Measurements from ENCODE around the gene ARIH2.

ARIH2 gene

DNA sequence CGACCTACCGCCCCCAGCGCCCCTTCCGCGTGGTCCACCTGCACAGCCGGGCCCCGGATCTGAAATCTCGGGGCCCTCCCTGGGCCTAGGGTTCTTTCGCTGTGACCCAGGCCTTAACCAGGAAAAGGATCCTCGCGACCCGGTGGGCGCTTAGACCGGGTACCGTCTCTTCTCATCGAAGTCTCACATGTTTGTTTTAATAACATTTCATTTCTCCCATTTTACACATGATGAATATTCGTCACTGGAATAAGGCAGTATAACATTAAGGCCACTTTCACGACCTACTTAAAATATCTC lies 100.0 kb downstream of the ARIH2 start:
- no peak for DNase-seq

DNA sequence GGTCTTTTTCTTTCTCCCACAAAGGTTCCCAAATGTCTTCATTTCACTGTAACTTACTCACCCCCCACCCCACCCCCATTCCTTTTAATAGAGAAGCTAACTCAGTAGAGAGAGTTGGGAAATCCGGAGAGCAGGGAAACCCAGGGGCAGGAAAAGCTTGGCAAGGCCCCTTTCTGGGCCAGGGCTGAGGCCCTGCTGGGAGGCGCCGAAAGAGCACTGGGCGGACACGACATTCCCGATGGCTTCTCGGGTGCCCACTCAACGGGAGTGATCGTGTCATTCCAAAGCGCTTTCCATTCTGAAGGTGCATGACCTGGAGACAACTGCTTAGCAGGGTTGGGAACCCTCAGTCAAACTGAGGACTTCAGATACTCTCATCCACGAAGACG lies 101.3 kb downstream of the ARIH2 start:
- no peak for DNase-seq

- DNase-seq, result peak in 5 of 56 donors; percentile 28 to 57 (median 52)
These were observed 101.9 kb downstream of the ARIH2 start for GRCh38 chr3:49020330-49021212.

DNA sequence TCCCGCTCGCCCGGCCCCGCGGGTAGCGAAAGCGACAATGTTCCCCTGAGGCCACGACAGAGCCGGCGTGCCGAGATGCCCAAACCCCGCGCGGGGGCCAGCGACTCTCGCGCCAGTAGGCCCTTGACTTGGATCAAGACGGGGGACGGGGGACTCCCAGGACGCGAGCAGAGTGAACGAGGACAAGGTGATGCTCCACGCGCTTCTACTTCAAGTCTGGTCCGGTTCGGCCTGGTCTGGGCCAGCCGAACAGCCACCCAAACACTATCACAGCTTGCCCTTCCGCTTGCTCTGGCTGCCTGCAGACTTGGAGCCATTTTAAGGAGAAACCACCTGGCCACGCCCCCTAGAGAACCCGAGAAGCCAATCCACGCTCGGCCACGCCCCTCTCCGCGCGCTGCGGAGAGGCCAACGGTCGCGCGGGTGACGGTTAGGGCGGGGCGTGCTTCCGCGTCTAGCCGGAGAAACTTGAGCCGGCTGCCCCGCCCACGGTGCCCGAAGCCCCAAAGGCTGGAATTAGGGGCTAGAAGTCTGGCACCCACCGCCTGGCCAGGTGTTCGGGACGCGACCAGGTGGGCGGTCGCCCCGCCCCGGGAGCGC lies 102.7 kb downstream of the ARIH2 start:
- peak; percentile 73 to 98 (median 95) for DNase-seq

GRCh38 chr3:49021813-49022687 lies 103.4 kb downstream of the ARIH2 start, which contains the start of gene NDUFAF3:
Gene NDUFAF3 (plus strand): TSS chr3:49022121. CDS start chr3:49022145, 24 bp downstream.
- DNase-seq, result peak in 54 of 56 donors; percentile 67 to 94 (median 82)

GRCh38 chr3:49022688-49023171 lies 104.1 kb downstream of the ARIH2 start:
- DNase-seq, result no peak

- no peak for DNase-seq
These were observed 105.1 kb downstream of the ARIH2 start for GRCh38 chr3:49023775-49024174.

GRCh38 chr3:49024449-49024848 lies 105.8 kb downstream of the ARIH2 start:
- DNase-seq, result no peak

GRCh38 chr3:49025005-49025792 lies 106.6 kb downstream of the ARIH2 start:
- DNase-seq, result no peak

DNA sequence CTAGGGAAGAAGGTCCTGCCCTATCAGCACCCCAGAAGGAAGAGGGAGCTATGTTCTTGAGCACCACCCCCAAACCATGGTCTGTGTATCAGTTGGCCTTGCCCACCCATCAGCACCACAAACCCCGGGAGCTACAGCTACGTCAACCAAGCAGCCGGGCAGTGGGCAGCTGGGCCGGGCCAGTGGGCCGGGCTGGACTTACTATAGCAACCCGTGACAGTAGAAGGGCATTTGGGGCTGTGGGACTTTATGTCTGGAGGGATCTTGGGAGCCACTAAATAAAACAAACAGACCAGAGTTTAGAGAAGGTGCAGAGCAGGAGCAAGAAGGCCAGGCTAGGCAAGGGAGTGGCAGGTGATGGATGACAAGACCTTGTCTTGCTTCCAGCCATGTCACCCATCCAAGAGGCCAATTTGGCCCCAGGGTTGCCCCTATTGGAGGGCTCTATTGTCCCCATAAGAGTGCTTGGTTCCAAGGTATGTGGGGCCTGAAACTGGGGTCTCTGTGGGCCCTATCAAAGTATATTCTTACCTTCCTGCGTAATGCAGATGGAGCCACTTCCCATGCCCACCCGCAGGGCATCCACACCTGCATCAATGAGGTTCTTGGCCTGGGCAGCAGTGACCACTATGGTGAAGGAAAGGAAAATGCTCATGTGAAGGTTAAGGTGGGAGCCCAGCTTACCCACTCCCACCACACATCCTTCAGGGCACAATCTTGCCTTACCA lies 107.3 kb downstream of the ARIH2 start:
- no peak for DNase-seq

DNA sequence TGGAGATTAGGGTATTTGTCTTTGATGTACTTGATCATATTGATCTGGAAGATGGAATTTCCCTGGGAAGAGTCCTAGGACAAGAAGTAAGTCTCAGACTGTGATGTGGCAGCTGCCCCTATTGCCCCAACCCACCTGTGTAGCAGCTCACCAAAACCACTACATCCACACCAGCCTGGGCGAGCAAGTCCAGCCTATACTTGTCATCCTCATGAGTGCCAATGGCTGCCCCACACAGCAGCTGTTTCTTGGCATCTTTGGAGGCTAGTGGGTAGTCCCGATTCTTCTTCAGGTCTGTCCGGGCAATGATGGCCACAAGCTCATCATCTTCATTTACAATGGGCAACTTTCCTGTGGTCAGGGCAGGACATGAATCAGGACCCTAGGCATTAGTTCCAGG lies 107.9 kb downstream of the ARIH2 start:
- DNase-seq, result no peak

DNA sequence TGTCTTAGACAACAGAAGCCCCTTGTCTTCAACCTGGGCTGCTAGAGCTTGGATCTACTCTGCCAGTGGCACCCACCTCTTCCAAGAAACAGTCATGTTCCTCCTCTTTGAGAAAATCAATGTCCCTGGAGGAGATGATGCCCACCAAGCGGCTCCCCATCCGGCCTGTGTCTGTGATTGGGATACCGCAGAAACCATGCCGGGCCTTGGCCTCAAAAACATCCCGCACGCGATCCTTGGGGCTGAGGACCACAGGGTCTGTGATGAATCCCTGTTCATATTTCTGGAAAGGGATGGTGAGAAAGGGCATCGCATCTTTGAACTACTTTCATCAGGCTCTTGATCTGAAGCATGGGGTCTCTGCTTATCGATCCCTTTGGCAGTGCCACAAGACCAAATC lies 109.0 kb downstream of the ARIH2 start:
- DNase-seq, result no peak

DNA sequence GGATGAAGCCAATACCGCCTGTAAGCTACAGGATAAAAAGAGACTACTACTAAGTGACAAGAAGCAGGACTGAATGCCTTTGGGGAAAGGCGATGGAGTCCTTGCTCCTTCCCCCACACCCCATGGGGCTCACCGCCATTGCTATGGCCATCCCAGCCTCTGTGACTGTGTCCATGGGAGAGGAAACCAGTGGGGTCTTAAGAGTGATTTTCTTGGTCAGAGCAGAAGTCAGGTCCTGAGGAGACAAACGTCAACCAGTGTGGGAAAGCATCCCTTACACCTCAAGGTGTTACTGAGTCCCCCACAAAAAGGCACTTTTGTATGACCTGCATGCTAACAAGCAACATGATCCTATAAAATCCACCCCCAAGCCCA lies 109.6 kb downstream of the ARIH2 start:
- no peak for DNase-seq

DNA sequence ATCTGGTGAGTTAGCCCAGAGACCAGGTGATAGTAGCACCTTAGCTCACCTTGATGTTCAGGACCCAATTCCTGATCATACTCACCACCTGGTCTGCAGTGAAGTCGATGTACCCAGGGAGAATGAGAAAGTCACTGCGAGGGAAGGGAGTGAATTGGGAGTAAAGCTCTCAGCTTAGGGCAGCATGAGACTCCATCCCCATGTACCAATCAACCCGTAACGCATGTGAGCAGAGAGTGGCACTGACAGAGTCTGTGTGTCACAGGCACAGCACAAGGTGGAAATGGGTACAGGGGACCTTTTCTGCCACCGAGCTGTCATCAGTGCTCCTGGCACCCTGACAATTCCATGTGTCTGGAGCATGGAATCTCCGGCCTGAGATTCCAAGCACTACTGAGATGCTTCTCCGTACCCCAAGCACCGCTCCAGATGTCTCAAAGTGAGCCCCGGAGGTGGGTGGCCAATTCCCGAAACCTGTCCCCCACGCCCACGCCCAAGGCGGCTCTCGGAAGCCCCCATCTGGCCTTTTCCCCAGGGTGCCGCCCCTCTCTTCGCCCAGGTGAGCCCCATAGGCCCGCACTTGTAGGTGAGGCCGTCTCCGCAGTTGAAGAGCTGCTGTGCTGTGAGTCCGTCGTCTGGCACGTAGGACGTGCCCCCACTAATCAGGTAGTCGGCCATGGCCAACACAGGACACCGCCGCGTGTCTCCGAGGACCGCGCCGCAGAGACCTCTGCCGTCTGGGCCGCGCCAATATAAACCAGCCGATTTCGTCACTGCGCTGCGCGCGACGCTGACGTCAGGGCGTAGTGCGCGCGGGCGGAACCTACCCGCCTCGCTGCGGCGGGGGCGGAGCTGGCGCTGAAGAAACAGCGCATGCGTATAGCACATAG lies 110.3 kb downstream of the ARIH2 start, which contains the start of gene IMPDH2:
Gene IMPDH2 (minus strand): TSS at position 726 of the 890 bp plus-strand sequence. CDS start 48 bp downstream, at position 678.
- DNase-seq, result peak in 55 of 56 donors; percentile 69 to 97 (median 91)

- no peak for DNase-seq
These were observed 110.9 kb downstream of the ARIH2 start for GRCh38 chr3:49029563-49029884.

DNA sequence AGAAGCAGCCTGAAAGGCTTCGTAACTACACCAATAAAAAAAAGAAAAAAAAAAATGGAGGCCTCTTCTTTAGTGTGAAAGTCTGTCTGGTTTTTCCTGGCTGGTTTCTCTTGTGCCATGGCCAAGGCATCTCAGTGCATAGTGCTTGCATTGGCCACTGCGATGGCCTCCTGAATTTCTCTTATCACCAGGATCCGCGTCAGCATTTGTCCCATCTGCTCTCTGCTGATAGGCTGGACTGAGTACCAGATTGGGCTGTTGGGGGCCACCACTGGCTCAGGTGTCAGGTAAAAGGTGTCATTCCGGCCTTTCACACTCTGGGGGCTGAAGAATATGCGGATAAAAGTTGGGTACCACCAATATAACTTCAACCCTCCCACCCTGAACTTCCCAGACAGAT lies 111.7 kb downstream of the ARIH2 start:
- no peak for DNase-seq

DNA sequence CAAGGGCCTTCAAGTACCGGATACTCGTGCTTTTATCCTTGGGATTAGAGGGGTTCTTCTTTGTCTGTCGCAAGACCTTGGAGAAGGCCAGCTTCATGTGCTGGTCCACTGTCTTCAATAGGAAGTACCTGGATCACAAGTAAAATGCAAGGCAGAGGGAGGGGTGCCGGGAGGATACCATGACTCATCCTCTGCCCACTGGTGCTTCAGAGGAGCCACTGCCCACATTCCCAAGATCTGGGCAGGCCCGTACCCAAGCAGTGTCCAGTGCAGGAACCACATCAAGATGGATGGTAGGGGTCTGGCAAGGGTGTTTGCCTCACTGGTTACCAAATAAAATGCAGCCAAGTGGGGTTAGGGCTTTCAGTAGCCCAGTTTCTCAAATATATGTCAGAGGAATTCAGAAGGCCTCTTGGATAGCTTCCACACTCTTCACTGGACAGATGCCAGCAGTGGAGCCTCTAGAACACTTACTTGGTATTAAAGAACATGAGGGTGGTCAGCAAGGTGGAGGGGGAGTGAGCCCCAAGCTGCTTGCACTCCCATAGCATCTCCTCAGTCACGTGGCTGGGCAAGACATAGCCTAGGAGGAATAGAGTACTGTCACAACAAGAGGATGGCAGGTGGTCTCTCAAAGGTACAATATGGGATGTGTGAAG lies 114.1 kb downstream of the ARIH2 start:
- DNase-seq, result no peak

DNA sequence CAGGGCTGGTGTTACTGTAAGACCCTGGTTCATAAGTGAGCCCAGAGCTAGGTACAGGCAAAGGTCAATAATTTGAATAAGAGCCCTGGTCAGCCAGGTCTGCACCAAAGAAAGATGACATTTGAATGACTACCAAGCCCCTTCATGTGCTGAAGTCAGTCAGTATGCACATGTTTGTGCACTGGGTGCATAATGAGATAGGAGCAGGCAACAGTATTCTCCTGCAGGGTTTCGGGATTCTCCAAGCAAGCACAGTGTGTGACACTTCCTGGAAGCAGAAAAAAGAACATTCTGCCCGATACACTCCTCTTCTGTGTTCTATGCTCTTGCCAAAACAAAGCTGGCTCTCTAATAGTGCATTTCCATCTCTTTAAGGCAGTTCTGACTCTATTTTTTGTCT lies 116.0 kb downstream of the ARIH2 start:
- DNase-seq, result no peak

DNA sequence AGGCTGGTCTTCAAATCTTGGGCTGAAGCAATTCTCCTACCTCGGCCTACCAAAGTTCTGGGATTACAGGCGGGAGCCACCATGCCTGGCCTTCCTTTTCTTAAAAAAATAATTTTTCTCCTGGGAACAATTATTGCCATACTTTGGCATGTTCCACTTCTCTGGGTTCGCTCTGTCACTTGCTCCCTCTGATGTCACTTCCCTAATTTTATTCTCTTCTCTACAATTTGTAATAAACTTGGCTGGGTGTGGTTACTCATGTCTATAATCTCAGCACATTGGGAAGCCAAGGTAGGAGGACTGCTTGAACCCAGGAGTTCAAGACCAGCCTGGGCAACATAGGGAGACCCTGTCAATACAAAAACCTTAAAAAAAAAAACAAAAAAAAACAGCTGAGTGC lies 116.6 kb downstream of the ARIH2 start:
- no peak for DNase-seq
